ENCODE measurements around the gene TTC31.

- TF ChIP-seq CTCF (IDR thresholded peaks at IDR 0.05; ENCODE audit: low read depth, low read length, poor library complexity, severe bottlenecking), result no peak
- no peak for TF ChIP-seq EZH2phosphoT487 (IDR thresholded peaks at IDR 0.05; ENCODE audit: borderline replicate concordance, low read length)
Observed at GRCh38 chr2:74499940-74500577, 17.2 kb downstream of the TTC31 start.
